Upper lobe of right lung (tissue), 1 donor: Measurements from ENCODE around the gene RPRD1B. TPM values are rescaled to one million over a fixed set of nuclear protein-coding genes. Genes with fewer than 3 reads are reported as not detected.

Experiments
- ATAC-seq: fragments of 200-7000 bp; cut with Tn5 transposase; one replicate; pipeline ENCODE4 v1.9.1; 2020; ENCODE audit warnings: mild to moderate bottlenecking, moderate library complexity
- DNase-seq: peaks from one replicate; pipeline ENCODE4 v3.0.0-alpha.2; 2020
- H3K27ac ChIP-seq: fragments of 200-600 bp; one replicate; pipeline ENCODE4 v1.8.0; 2022
- H3K27me3 ChIP-seq: fragments of 200-600 bp; one replicate; pipeline ENCODE4 v1.8.0; 2022; ENCODE audit warnings: mild to moderate bottlenecking
- H3K36me3 ChIP-seq: fragments of 200-600 bp; one replicate; pipeline ENCODE4 v1.8.0; 2022
- H3K4me1 ChIP-seq: fragments of 200-600 bp; one replicate; pipeline ENCODE4 v1.8.0; 2022
- H3K4me3 ChIP-seq: fragments of 200-600 bp; one replicate; pipeline ENCODE4 v1.8.0; 2022; ENCODE audit warnings: mild to moderate bottlenecking
- H3K9me3 ChIP-seq: fragments of 200-600 bp; one replicate; pipeline ENCODE4 v1.8.0; 2022
- CTCF ChIP-seq: fragments of 200-600 bp; IDR thresholded peaks from one replicate; pipeline ENCODE4 v1.8.0; 2022; ENCODE audit warnings: antibody characterized with exemption
- intact Hi-C: fragments of 100-400 bp; cut with DNase I; formaldehyde crosslinking; loops from one replicate; pipeline ENCODE4 v1.11.0; 2022
- total RNA-seq: library from RNA; stranded (reverse); fragmentation: NEBNext Ultra II Directional; extraction: Animal tissue kit (Norgen Biotek cat#: 25700); gene quantifications from one replicate; pipeline ENCODE4 v1.2.1, GENCODE V29; 2021
- donor health status: DM: no; HTN: yes; CAD: no; lungs with severe emphysema.

The RPRD1B gene
- total RNA-seq, 1 donor from 2014 or later = 33.1 TPM

GRCh38 chr20:38121741-38122140 lies 88.2 kb downstream of the RPRD1B start:
- Histone ChIP-seq H3K9me3 (no peaks in the 10 kb centered on the region), H3K4me1 (peaks cover 17% of the 10 kb centered on the region), H3K27me3 (no peaks in the 10 kb centered on the region), H3K36me3 (no peaks in the 10 kb centered on the region), H3K4me3 (no peak overlapping the region), H3K27ac (no peak overlapping the region)
- no peak for ATAC-seq
- DNase-seq = no peak
- TF ChIP-seq CTCF = no peak
- intact Hi-C loops = loop anchor here (10.0 kb wide), 1 partner anchor 47 kb away; no protein-coding TSS in a partner anchor

- intact Hi-C loops = loop anchor here (10.0 kb wide), 1 partner anchor 48 kb away; no protein-coding TSS in a partner anchor
- Histone ChIP-seq H3K27ac (peak overlapping the region; percentile 62), H3K36me3 (no peaks in the 10 kb centered on the region), H3K4me3 (no peak overlapping the region), H3K27me3 (no peaks in the 10 kb centered on the region), H3K4me1 (peaks cover 20% of the 10 kb centered on the region), H3K9me3 (no peaks in the 10 kb centered on the region)
- DNase-seq (peak; percentile 55), ATAC-seq (peak; percentile 20)
- no peak for TF ChIP-seq CTCF
These were observed 89.6 kb downstream of the RPRD1B start for GRCh38 chr20:38123021-38123587.

- ATAC-seq = peak; percentile 61
- H3K27ac ChIP-seq = peak overlapping the region; percentile 73
These were observed 91.9 kb downstream of the RPRD1B start for GRCh38 chr20:38125157-38126056.

GRCh38 chr20:38126146-38126921 lies 92.8 kb downstream of the RPRD1B start:
- H3K9me3 ChIP-seq = no peaks in the 10 kb centered on the region
- peaks cover 20% of the 10 kb centered on the region for H3K4me1 ChIP-seq
- peak overlapping the region; percentile 73 for H3K27ac ChIP-seq
- H3K4me3 ChIP-seq = no peak overlapping the region
- ATAC-seq (no peak), DNase-seq (peak; percentile 66)
- peaks cover 18% of the 10 kb centered on the region for H3K36me3 ChIP-seq
- TF ChIP-seq CTCF = no peak
- H3K27me3 ChIP-seq = no peaks in the 10 kb centered on the region
- intact Hi-C loops = loop anchor here (10.0 kb wide), 1 partner anchor 52 kb away; no protein-coding TSS in a partner anchor

More at GRCh38 chr20:38125157-38126056, 91.9 kb downstream of the RPRD1B start:
- Histone ChIP-seq H3K36me3 (peaks cover 11% of the 10 kb centered on the region), H3K4me1 (peaks cover 20% of the 10 kb centered on the region), H3K4me3 (no peak overlapping the region), H3K9me3 (no peaks in the 10 kb centered on the region), H3K27me3 (no peaks in the 10 kb centered on the region)
- DNase-seq = peak; percentile 77
- intact Hi-C loops = loop anchor here (10.0 kb wide), 1 partner anchor 51 kb away; no protein-coding TSS in a partner anchor
- no peak for TF ChIP-seq CTCF

GRCh38 chr20:38126932-38127621 lies 93.5 kb downstream of the RPRD1B start:
- Histone ChIP-seq H3K36me3 (peaks cover 25% of the 10 kb centered on the region), H3K27me3 (no peaks in the 10 kb centered on the region), H3K4me1 (peaks cover 20% of the 10 kb centered on the region), H3K9me3 (no peaks in the 10 kb centered on the region), H3K27ac (peak overlapping the region; percentile 73), H3K4me3 (no peak overlapping the region)
- ATAC-seq (peak; percentile 35), DNase-seq (peak; percentile 59)
- intact Hi-C loops = loop anchor here (10.0 kb wide), 1 partner anchor 52 kb away; no protein-coding TSS in a partner anchor
- TF ChIP-seq CTCF = no peak
